Upper lobe of right lung (tissue), 1 donor: ENCODE results near the gene TTLL6. TPM values are rescaled to one million over a fixed set of nuclear protein-coding genes. Genes with fewer than 3 reads are reported as not detected.

Source experiments
- ATAC-seq: fragments of 200-7000 bp; cut with Tn5 transposase; one replicate; pipeline ENCODE4 v1.9.1; 2020; ENCODE audit warnings: mild to moderate bottlenecking, moderate library complexity
- DNase-seq: peaks from one replicate; pipeline ENCODE4 v3.0.0-alpha.2; 2020
- H3K27ac ChIP-seq: fragments of 200-600 bp; one replicate; pipeline ENCODE4 v1.8.0; 2022
- H3K27me3 ChIP-seq: fragments of 200-600 bp; one replicate; pipeline ENCODE4 v1.8.0; 2022; ENCODE audit warnings: mild to moderate bottlenecking
- H3K36me3 ChIP-seq: fragments of 200-600 bp; one replicate; pipeline ENCODE4 v1.8.0; 2022
- H3K4me1 ChIP-seq: fragments of 200-600 bp; one replicate; pipeline ENCODE4 v1.8.0; 2022
- H3K4me3 ChIP-seq: fragments of 200-600 bp; one replicate; pipeline ENCODE4 v1.8.0; 2022; ENCODE audit warnings: mild to moderate bottlenecking
- H3K9me3 ChIP-seq: fragments of 200-600 bp; one replicate; pipeline ENCODE4 v1.8.0; 2022
- CTCF ChIP-seq: fragments of 200-600 bp; IDR thresholded peaks from one replicate; pipeline ENCODE4 v1.8.0; 2022; ENCODE audit warnings: antibody characterized with exemption
- intact Hi-C: fragments of 100-400 bp; cut with DNase I; formaldehyde crosslinking; loops from one replicate; pipeline ENCODE4 v1.11.0; 2022
- total RNA-seq: library from RNA; stranded (reverse); fragmentation: NEBNext Ultra II Directional; extraction: Animal tissue kit (Norgen Biotek cat#: 25700); gene quantifications from one replicate; pipeline ENCODE4 v1.2.1, GENCODE V29; 2021
- donor health status: DM: no; HTN: yes; CAD: no; lungs with severe emphysema.

Gene TTLL6
- total RNA-seq, 1 donor from 2014 or later = 0.20 TPM

DNA sequence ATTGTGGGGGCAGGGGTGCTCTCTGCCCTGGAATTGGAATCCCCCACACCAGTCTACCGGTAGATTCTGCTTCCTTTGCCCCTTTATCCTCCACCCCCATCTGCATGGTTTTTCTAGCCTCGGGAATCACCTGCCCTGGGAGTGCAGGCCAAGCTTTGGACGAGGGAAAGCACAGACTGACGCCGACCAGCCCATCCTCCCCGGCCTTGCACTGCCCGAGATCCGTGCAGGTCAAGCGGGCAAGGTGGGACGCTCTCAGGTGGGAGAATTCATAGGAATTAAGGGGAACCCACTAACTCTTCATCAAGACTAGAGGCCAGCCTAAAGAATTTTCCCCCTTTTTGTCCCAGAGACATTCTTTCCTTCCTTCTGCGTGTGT is 78.6 kb downstream of the TTLL6 start:
- intact Hi-C loops = no loop called here
- TF ChIP-seq CTCF = no peak
- H3K27ac ChIP-seq = no peak overlapping the region
- ATAC-seq (no peak), DNase-seq (peak; percentile 51)
- no peaks in the 10 kb centered on the region for H3K9me3 ChIP-seq
- H3K27me3 ChIP-seq = peaks cover 99% of the 10 kb centered on the region
- no peak overlapping the region for H3K4me3 ChIP-seq
- peaks cover under 1% of the 10 kb centered on the region for H3K4me1 ChIP-seq
- H3K36me3 ChIP-seq = no peaks in the 10 kb centered on the region

- Histone ChIP-seq H3K36me3 (no peaks in the 10 kb centered on the region), H3K9me3 (no peaks in the 10 kb centered on the region), H3K27me3 (peaks cover 99% of the 10 kb centered on the region), H3K27ac (no peak overlapping the region), H3K4me3 (no peak overlapping the region), H3K4me1 (peaks cover 5% of the 10 kb centered on the region)
- intact Hi-C loops = no loop called here
- no peak for TF ChIP-seq CTCF
- peak; percentile 32 for DNase-seq
- ATAC-seq = no peak
These were observed 79.5 kb downstream of the TTLL6 start for GRCh38 chr17:48737330-48738043.

GRCh38 chr17:48735062-48735351 is 82.0 kb downstream of the TTLL6 start:
- H3K36me3 ChIP-seq = no peaks in the 10 kb centered on the region
- peaks cover 99% of the 10 kb centered on the region for H3K27me3 ChIP-seq
- ATAC-seq = no peak
- intact Hi-C loops = no loop called here
- DNase-seq = peak; percentile 29
- H3K9me3 ChIP-seq = no peaks in the 10 kb centered on the region
- H3K27ac ChIP-seq = no peak overlapping the region
- H3K4me3 ChIP-seq = no peak overlapping the region
- no peak for TF ChIP-seq CTCF
- H3K4me1 ChIP-seq = peaks cover 5% of the 10 kb centered on the region

DNA sequence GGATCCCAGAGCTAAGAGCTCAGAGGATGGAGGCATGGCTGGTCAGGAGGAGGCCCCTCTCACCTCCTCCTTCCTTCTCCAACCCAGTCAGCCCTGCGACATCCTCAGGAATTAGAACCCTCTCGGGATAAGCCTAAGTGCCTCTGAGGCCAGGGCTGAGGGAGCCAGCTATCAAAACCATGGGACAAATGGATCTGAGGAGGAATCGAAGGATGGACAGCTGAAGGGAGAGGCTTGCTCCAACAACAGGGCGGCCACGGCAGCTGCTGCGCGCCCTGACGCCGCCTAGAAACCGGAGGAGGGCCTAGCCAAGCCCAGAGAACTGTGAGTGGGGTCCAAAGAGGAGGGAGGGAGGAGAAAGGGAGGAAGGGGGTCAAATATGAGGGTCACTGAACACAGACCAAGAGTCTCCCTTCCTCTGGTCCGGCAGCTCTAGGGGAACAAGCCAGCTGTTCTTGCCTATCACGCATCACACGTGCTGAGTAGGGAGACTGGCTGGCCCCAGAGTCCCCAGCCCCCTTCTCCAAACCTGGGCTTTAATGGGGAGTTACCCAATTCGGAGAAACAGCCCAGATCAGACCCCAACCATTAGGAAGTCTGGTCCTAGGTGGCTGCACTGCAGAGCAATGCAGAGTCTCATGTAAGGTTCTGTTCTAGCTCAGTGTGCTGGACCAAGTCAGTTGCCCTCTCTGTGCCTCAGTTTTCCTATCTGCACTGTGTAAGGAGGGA is 82.5 kb downstream of the TTLL6 start:
- no peak for TF ChIP-seq CTCF
- Histone ChIP-seq H3K36me3 (no peaks in the 10 kb centered on the region), H3K27ac (no peak overlapping the region), H3K27me3 (peaks cover 99% of the 10 kb centered on the region), H3K9me3 (no peaks in the 10 kb centered on the region), H3K4me1 (peaks cover 5% of the 10 kb centered on the region), H3K4me3 (no peak overlapping the region)
- intact Hi-C loops = no loop called here
- DNase-seq = peak; percentile 28
- ATAC-seq = no peak

GRCh38 chr17:48733632-48734328 is 83.2 kb downstream of the TTLL6 start:
- peaks cover 99% of the 10 kb centered on the region for H3K27me3 ChIP-seq
- intact Hi-C loops = no loop called here

More at GRCh38 chr17:48733632-48734328, 83.2 kb downstream of the TTLL6 start:
- ATAC-seq = no peak
- Histone ChIP-seq H3K9me3 (no peaks in the 10 kb centered on the region), H3K4me1 (peaks cover 5% of the 10 kb centered on the region), H3K36me3 (no peaks in the 10 kb centered on the region), H3K4me3 (no peak overlapping the region), H3K27ac (no peak overlapping the region)
- no peak for TF ChIP-seq CTCF
- peak; percentile 48 for DNase-seq
